ENCODE results near the gene MBOAT2. TPM values are rescaled to one million over a fixed set of nuclear protein-coding genes. Genes with fewer than 3 reads are reported as not detected.

Gene MBOAT2
- polyA plus RNA-seq, 1 donor from 2014 or later = 205 TPM

DNA sequence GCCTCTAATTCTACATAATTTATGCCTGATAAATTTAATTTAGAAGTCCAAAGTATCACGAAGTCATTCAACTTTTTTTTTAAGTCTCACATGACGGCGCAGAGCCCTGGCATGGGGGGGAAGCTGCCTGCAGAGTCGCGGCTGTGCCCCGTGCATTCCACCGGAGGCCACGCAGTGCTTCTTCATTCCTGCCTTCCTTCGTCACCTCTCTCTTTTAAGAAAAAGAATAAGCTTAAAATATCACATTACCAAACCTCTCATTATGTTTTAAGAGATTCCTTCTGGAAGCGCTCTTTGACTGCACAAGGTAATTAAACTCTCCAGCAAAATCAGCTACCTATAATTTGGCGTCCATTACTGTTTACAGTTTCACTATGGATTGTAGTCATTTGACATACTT is 145.8 kb downstream of the MBOAT2 start:
- no peaks in the 10 kb centered on the region for H3K9me2 ChIP-seq (ENCODE audit: insufficient read depth, low read length)
- no peak overlapping the region for H3K9ac ChIP-seq (ENCODE audit: low read length)
- no peaks in the 10 kb centered on the region for H3K9me3 ChIP-seq (ENCODE audit: low read length)
- H3K27ac ChIP-seq (ENCODE audit: low read length) = no peak overlapping the region
- no peak overlapping the region for H3K4me3 ChIP-seq (ENCODE audit: low read length)
- no peaks in the 10 kb centered on the region for H3F3A ChIP-seq (ENCODE audit: insufficient read depth, low read length, poor library complexity, severe bottlenecking)
- H2AFZ ChIP-seq (ENCODE audit: low read depth, low read length) = no peak overlapping the region
- no peaks in the 10 kb centered on the region for H3K79me2 ChIP-seq (replicated peaks; ENCODE audit: insufficient read depth, low read length)
- TF ChIP-seq, protein P1, sequence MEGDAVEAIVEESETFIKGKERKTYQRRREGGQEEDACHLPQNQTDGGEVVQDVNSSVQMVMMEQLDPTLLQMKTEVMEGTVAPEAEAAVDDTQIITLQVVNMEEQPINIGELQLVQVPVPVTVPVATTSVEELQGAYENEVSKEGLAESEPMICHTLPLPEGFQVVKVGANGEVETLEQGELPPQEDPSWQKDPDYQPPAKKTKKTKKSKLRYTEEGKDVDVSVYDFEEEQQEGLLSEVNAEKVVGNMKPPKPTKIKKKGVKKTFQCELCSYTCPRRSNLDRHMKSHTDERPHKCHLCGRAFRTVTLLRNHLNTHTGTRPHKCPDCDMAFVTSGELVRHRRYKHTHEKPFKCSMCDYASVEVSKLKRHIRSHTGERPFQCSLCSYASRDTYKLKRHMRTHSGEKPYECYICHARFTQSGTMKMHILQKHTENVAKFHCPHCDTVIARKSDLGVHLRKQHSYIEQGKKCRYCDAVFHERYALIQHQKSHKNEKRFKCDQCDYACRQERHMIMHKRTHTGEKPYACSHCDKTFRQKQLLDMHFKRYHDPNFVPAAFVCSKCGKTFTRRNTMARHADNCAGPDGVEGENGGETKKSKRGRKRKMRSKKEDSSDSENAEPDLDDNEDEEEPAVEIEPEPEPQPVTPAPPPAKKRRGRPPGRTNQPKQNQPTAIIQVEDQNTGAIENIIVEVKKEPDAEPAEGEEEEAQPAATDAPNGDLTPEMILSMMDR (IDR thresholded peaks at IDR 0.05; ENCODE audit: poor library complexity, severe bottlenecking) = no peak
- TF ChIP-seq MXI1 (conservative IDR thresholded peaks at IDR 0.05; ENCODE audit: poor library complexity, severe bottlenecking) (no peak), EZH2 (IDR thresholded peaks at IDR 0.05; ENCODE audit: borderline replicate concordance, insufficient read depth, low read length, poor library complexity, severe bottlenecking) (no peak), RAD21 (conservative IDR thresholded peaks at IDR 0.05) (no peak)
- TF ChIP-seq, protein P2, sequence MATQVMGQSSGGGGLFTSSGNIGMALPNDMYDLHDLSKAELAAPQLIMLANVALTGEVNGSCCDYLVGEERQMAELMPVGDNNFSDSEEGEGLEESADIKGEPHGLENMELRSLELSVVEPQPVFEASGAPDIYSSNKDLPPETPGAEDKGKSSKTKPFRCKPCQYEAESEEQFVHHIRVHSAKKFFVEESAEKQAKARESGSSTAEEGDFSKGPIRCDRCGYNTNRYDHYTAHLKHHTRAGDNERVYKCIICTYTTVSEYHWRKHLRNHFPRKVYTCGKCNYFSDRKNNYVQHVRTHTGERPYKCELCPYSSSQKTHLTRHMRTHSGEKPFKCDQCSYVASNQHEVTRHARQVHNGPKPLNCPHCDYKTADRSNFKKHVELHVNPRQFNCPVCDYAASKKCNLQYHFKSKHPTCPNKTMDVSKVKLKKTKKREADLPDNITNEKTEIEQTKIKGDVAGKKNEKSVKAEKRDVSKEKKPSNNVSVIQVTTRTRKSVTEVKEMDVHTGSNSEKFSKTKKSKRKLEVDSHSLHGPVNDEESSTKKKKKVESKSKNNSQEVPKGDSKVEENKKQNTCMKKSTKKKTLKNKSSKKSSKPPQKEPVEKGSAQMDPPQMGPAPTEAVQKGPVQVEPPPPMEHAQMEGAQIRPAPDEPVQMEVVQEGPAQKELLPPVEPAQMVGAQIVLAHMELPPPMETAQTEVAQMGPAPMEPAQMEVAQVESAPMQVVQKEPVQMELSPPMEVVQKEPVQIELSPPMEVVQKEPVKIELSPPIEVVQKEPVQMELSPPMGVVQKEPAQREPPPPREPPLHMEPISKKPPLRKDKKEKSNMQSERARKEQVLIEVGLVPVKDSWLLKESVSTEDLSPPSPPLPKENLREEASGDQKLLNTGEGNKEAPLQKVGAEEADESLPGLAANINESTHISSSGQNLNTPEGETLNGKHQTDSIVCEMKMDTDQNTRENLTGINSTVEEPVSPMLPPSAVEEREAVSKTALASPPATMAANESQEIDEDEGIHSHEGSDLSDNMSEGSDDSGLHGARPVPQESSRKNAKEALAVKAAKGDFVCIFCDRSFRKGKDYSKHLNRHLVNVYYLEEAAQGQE (IDR thresholded peaks at IDR 0.05; ENCODE audit: borderline replicate concordance) = no peak
- no peak overlapping the region for H3K4me2 ChIP-seq (ENCODE audit: low read length)
- no peaks in the 10 kb centered on the region for H4K20me1 ChIP-seq (ENCODE audit: insufficient read depth)
- H3K27me3 ChIP-seq (ENCODE audit: insufficient read depth, low read depth, low read length) = no peaks in the 10 kb centered on the region
- no peaks in the 10 kb centered on the region for H3K36me3 ChIP-seq (ENCODE audit: insufficient read depth, low read length)

DNA sequence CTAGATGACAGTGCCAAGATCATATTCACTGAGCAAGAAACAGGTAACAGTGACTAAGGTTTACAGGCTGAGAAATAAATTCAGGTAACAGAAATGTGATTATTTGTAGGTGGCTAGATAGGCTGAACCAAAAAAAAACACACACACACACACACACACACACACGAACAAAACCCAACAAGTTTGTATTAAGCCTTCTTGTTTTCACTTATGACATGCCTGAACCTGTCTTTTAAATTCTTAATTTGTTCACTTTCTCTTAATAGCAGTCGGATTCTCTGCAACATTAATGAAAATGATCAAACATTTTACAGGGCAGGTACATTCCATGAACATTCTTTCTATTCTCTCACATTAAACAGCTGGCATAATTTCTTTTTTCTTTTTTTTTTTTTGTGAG is 147.3 kb downstream of the MBOAT2 start:
- Histone ChIP-seq H3K36me3 (ENCODE audit: insufficient read depth, low read length) (no peaks in the 10 kb centered on the region), H3K4me3 (ENCODE audit: low read length) (no peak overlapping the region), H3K4me2 (ENCODE audit: low read length) (no peak overlapping the region), H2AFZ (ENCODE audit: low read depth, low read length) (no peak overlapping the region), H3K9me3 (ENCODE audit: low read length) (no peaks in the 10 kb centered on the region), H3K9ac (ENCODE audit: low read length) (no peak overlapping the region), H3K27ac (ENCODE audit: low read length) (no peak overlapping the region), H3K27me3 (ENCODE audit: insufficient read depth, low read depth, low read length) (no peaks in the 10 kb centered on the region), H3K79me2 (replicated peaks; ENCODE audit: insufficient read depth, low read length) (no peaks in the 10 kb centered on the region), H4K20me1 (ENCODE audit: insufficient read depth) (no peaks in the 10 kb centered on the region), H3K9me2 (ENCODE audit: insufficient read depth, low read length) (no peaks in the 10 kb centered on the region), H3F3A (ENCODE audit: insufficient read depth, low read length, poor library complexity, severe bottlenecking) (no peaks in the 10 kb centered on the region)
- TF ChIP-seq, protein P2 (IDR thresholded peaks at IDR 0.05; ENCODE audit: borderline replicate concordance) = no peak
- TF ChIP-seq RAD21 (conservative IDR thresholded peaks at IDR 0.05) = no peak
- TF ChIP-seq SMC3 (conservative IDR thresholded peaks at IDR 0.05; ENCODE audit: poor library complexity) = no peak
- TF ChIP-seq EZH2 (IDR thresholded peaks at IDR 0.05; ENCODE audit: borderline replicate concordance, insufficient read depth, low read length, poor library complexity, severe bottlenecking) = no peak
- TF ChIP-seq, protein P1 (IDR thresholded peaks at IDR 0.05; ENCODE audit: poor library complexity, severe bottlenecking) = no peak
- no peak for TF ChIP-seq EP300 (conservative IDR thresholded peaks at IDR 0.05; ENCODE audit: poor library complexity, severe bottlenecking)
- no peak for TF ChIP-seq MXI1 (conservative IDR thresholded peaks at IDR 0.05; ENCODE audit: poor library complexity, severe bottlenecking)
- no peak for TF ChIP-seq TAF1 (IDR thresholded peaks at IDR 0.05; ENCODE audit: low read depth)
- no peak for TF ChIP-seq POLR2AphosphoS5 (IDR thresholded peaks at IDR 0.05)
